Measurements from ENCODE around the gene HIC1.

The HIC1 gene

DNA sequence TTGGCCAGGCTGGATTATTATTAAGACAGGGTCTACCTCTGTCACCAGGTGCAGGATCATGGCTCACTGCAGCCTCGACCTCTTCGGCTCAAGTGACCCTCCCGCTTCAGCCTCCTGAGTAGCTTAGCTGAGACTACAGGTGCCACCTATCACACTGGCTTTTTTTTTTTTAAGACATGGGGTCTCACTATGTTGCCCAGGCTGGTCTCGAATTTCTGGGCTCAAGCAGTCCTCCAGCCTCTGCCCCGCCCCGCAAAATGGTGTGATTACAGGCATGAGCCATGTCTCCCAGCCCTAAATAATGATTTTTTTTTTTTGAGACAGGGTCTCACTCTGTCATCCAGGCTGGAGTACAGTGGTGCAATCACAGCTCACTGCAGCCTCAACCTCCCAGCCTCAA is 7.3 kb upstream of the HIC1 start:
- DNase-seq = no peak

DNA sequence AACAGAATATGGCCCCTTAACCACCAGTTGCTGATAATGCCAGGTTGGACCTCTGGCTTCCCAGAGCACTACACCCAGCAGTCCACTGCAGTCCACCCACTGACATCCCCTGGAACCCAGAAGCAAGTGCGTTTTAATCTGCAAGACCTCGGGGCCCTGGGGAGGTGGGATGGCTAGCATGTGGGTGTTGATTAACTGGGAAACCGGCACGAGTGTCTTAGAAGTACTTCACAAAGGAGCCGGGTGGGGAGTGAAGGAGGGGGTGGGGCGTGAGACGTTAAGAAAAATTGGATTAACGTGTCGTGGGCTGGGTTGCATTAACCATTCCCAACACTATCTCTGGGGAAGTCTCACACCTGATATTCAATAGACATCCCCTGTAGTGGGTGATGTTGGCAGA is 6.1 kb upstream of the HIC1 start:
- no peak for DNase-seq

DNA sequence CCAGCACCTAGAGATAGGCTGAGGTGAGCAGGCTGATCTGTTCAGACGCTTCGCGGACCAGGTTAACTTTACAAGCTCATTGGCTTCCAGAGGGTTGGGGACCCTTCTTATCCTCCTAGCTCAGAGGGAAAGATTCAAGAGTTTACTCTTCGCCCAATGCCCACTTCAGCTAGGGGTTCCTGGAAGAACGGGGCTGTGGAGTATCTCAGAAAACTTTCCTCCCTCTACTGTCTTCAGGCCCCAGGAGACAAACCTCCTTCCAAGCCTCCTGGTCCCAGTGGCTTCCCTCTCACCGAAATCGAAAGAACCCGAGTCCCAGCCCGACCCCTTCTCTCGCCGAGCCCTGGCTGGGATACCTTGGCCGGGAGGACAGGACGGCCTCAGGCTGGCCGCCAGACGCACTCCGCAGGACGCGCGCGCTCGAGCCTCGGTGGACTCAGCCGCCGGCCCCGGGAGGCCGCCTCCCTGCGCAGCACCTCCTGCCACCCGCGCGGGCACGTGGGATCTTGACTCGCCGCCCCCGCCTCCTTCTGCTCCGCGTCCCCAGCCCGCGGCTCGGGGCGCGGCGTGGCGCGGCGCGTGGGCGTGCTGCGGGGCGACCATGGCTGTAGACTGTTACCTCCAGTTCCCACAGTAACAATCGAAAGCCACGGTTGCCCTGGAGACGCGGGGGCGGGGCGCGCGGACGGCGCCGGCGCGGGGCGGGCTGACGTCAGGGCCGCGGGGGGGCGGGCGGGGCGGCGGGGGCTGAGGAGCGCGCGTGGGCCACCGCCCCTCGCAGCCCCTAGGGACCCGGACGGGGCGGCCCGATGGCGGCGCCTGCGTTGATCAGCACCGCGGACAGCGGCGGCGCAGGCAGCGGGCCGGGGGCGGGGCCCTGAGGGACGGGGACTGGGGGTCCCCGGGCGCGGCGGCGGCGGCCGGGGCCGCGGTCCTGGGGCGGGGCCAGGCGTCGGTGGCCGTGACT is 5.3 kb upstream of the HIC1 start:
- DNase-seq = no peak

- DNase-seq = no peak
Measured at GRCh38 chr17:2050300-2051060, 4.4 kb upstream of the HIC1 start.

- DNase-seq = no peak
Measured at GRCh38 chr17:2051061-2051932, 3.6 kb upstream of the HIC1 start.

DNA sequence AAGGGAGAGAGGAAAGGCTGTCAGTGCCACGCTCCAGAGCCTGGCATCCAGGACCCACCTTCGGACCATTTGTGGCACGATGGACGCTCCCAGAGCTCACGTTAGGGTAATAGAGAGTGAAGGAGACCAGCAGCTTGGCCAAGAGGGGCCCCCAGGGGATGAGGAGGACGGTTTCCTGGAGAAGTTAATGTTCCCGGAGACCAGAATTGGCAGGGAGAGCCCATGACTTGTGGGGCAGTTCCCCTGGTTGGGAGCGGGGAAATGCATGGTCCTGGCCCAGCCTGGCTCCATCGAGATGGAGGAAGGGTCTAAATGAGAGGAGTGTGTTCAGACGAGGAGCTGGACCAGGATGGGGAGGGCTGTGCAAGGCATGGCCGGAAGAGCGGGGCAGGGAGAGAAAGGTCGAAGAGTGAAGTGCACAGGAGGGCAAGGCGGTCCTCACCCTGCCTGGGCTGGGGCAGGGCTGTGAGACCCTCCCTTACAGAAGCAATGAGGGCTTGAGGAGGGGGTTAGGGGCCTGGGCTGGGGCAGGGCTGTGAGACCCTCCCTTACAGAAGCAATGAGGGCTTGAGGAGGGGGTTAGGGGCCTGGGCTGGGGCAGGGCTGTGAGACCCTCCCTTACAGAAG is 2.9 kb upstream of the HIC1 start:
- no peak for DNase-seq

DNA sequence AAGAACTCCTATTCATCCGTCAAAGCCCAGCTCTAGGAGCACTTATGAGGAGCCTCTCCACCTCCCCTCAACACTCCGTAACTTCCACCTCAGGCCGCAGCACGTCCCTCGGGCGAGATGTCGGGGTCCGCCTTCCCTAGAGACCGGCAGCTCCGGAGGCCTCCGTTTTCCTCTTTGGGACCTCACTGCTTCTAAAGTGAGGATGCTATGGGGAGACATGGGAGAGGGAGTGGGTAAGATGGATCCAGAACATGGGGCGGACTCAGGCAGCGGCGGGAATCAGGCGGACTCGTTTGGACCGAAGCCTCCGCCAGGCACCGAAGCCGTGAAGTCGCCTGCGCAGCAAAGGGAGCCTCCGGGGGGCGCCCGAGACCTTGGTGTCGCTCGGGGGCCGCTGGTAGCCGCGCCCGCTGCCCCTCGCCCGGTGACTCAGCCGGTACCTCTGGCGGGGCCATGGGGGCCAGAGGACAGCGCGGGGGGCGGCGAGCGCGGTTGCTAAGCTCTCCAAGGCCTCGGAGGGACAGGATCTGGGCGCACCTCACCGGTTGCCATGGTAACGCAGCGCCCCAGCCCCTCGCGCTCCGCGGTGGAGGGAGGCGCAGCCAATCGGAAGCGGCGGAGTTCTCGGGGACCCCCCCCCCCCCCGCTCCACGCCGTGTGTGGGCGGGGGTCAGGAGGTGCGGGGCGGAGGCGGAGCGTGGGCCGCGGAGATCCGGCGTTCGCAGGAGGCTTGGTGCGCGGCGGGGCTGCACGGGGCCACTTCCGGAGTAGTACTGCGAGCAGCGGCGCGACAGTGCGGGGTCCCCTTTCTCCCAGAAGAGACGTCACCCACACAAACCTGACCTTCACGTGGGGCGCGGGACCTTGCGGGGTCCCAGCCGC is 1.3 kb upstream of the HIC1 start:
- no peak for DNase-seq

DNA sequence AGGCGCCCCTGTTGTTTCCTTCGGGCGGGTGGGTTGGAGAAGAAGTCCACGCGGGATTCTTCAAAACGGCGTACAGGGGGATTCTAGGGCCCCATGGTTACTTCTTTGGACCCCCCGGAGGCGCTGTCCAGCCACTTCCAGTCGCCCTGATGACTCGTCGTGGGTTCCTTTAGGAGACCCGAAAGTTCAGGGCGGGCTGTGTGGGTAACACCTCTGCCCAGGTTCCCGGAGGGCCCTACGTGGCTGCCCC is 716 bp upstream of the HIC1 start:
- no peak for DNase-seq

DNA sequence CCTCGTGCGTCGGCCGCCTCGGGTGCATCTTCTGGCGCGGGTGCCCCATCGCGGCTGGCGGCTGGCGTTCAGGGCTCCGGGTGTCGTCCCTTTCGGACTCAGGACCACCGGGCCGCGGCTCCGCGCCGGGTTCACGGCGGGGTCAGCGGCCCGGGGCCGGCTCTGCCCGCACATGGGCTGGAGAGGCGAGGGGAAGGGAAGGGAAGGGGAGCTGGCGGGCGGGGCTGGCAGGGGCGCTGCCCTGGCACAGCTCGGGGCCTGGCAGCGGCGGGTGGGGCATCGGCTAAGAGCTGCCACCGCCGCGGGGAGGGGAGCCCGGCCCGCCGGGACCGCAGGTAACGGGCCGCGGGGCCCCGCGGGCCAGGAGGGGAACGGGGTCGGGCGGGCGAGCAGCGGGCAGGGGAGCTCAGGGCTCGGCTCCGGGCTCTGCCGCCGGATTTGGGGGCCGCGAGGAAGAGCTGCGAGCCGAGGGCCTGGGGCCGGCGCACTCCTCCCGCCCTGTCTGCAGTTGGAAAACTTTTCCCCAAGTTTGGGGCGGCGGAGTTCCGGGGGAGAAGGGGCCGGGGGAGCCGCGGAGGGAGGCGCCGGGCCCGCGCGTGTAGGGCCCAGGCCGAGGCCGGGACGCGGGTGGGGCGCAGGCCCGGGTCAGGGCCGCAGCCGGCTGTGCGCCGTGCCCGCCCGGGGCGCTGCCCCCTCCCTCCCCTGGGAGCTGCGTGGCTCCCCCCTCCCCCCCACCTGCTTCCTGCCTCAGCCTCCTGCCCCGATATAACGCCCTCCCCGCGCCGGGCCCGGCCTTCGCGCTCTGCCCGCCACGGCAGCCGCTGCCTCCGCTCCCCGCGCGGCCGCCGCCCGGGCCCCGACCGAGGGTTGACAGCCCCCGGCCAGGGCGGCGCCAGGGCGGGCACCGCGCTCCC is 646 bp downstream of the HIC1 start:
- DNase-seq = no peak

- no peak for DNase-seq
Measured at GRCh38 chr17:2056206-2057174, 1.6 kb downstream of the HIC1 start.

GRCh38 chr17:2057175-2057759 is 2.4 kb downstream of the HIC1 start:
- DNase-seq = no peak

DNA sequence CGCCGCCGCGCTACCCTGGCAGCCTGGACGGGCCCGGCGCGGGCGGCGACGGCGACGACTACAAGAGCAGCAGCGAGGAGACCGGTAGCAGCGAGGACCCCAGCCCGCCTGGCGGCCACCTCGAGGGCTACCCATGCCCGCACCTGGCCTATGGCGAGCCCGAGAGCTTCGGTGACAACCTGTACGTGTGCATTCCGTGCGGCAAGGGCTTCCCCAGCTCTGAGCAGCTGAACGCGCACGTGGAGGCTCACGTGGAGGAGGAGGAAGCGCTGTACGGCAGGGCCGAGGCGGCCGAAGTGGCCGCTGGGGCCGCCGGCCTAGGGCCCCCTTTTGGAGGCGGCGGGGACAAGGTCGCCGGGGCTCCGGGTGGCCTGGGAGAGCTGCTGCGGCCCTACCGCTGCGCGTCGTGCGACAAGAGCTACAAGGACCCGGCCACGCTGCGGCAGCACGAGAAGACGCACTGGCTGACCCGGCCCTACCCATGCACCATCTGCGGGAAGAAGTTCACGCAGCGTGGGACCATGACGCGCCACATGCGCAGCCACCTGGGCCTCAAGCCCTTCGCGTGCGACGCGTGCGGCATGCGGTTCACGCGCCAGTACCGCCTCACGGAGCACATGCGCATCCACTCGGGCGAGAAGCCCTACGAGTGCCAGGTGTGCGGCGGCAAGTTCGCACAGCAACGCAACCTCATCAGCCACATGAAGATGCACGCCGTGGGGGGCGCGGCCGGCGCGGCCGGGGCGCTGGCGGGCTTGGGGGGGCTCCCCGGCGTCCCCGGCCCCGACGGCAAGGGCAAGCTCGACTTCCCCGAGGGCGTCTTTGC is 3.1 kb downstream of the HIC1 start:
- no peak for DNase-seq

GRCh38 chr17:2058586-2059546 is 4.0 kb downstream of the HIC1 start:
- DNase-seq = no peak

DNA sequence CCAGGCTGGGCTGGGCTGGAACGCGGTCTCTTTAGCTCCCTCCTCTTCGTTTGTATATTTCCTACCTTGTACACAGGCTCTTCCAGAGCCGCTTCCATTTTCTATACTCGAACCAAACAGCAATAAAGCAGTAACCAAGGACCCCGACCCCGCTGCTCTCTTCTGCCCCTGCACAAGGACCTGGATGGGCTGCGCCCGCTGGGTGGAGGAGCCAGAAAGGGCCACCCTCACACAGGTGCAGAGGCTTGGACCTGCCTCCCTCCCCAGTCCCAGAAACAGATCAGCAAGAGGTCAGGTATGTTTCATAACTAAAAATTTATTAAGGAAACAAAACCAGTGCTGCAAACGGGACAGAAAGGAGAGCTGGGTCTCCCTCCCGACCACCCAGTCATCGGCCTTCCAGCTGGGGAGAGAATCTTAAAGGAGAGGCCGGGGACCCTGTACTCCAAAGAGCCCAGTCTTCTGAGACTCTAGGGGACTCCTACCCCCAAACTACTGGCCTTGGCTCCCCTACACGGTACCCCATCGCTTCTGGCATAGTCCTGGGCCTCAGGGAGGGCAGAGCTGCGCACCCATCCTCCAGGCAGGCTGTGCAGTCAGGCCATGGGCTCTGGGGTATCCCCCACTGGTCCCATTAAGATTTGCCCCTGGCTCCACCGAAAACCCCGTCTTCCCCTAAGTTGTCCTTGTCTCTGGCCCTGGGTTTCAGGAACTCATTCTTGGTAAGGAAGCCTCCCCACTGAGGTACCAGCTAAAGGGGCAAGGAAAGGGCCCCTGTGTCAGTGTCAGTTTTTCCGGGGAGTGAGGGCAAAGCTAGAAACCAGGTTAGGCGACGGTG is 4.9 kb downstream of the HIC1 start:
- DNase-seq = no peak

DNA sequence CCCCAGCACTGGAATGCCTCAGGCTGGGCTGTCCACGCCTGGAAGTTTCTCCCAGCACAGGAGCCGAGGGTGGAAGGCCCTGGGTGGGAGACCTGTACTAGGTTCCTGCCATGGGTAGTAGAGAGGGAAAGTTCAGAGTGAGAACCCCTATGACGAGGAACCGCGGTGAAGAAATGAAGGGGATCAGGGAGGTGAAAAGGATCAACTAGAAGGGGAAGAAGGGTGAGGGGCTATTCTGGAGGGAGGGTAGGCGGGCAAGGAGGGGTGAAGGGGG is 5.4 kb downstream of the HIC1 start:
- no peak for DNase-seq

All from NCI-H2107 (cell line).